Aorta (tissue), 5 donors: Measurements from ENCODE around the gene MINDY4. TPM values are rescaled to one million over a fixed set of nuclear protein-coding genes. Genes with fewer than 3 reads are reported as not detected.

Experiments used
- ATAC-seq: fragments of 200-7000 bp; cut with Tn5 transposase; one replicate; pipeline ENCODE4 v1.9.1; 2022; ENCODE audit warnings: moderate library complexity; ENCODE audit not compliant: low FRiP score
- DNase-seq, 2 donors: peaks; one replicate each; pipeline ENCODE4 v3.0.0-alpha.2; 2020
- H3K27ac ChIP-seq, 2 donors: one replicate each; pipeline ENCODE4 v1.5.1; 2013; ENCODE audit warnings: low read length in 2 of 2, mild to moderate bottlenecking in 2 of 2, moderate library complexity in 2 of 2, control low read depth in 1 of 2, inconsistent platforms in 1 of 2, low read depth in 1 of 2
- H3K27me3 ChIP-seq, 2 donors: one replicate each; pipeline ENCODE4 v1.6.1; 2013; ENCODE audit warnings: control low read depth in 1 of 2, low read length in 1 of 2, mild to moderate bottlenecking in 1 of 2, moderate library complexity in 1 of 2; ENCODE audit not compliant: insufficient read depth in 2 of 2, control insufficient read depth in 1 of 2
- H3K36me3 ChIP-seq, 2 donors: one replicate each; pipeline ENCODE4 v1.6.1; 2013; ENCODE audit warnings: control low read depth in 1 of 2, low read length in 1 of 2, mild to moderate bottlenecking in 1 of 2; ENCODE audit not compliant: insufficient read depth in 2 of 2, control insufficient read depth in 1 of 2
- H3K4me1 ChIP-seq, 2 donors: one replicate each; pipeline ENCODE4 v1.6.1; 2013; ENCODE audit warnings: low read length in 2 of 2, control low read depth in 1 of 2, mild to moderate bottlenecking in 1 of 2, moderate library complexity in 1 of 2; ENCODE audit not compliant: insufficient read depth in 2 of 2, control insufficient read depth in 1 of 2
- H3K4me3 ChIP-seq, 2 donors: one replicate each; pipeline ENCODE4 v1.5.1; 2013; ENCODE audit warnings: low read length in 2 of 2, control low read depth in 1 of 2, mild to moderate bottlenecking in 1 of 2
- H3K9me3 ChIP-seq: one replicate; pipeline ENCODE4 v1.6.1; 2013; ENCODE audit warnings: mild to moderate bottlenecking, low read length; ENCODE audit not compliant: control insufficient read depth
- WGBS, 2 donors: extraction: QIAGEN DNeasy Blood & Tissue Kit; methylation state at CpG; one replicate each; pipeline ENCODE4 v1.1.7; 2013; 5-methylcytosine and 5-hydroxymethylcytosine counted together
- intact Hi-C, 2 donors: fragments of 100-400 bp; cut with DNase I; formaldehyde crosslinking; loops; one replicate each; pipeline versions ENCODE4 v1.14.2 to v1.15.0; 2022
- polyA plus RNA-seq, 2 donors: library from polyadenylated mRNA; stranded (reverse); fragments of 200-250 nt; gene quantifications; one replicate each; pipeline ENCODE4 v1.2.3, GENCODE V29; 2013
- total RNA-seq, 2 donors: library from RNA; stranded (reverse); fragmentation: NEBNext Ultra II Directional; extraction: Animal tissue kit (Norgen Biotek cat#: 25700); gene quantifications; one replicate each; pipeline ENCODE4 v1.2.1, GENCODE V29; 2021
- donor health status: healthy with polysubstance abuse.
- donor health status: Bipolar disorder and iron deficiency.
- donor health status: DM: no; HTN: no; CAD: no.
- donor health status: DM: no; HTN: no; CAD: no.
- donor health status: DM: yes; HTN: yes; CAD: no.

The MINDY4 gene
- total and polyA plus RNA-seq, 4 donors: 3.1 to 26.1 (median 21.2) TPM

- Histone ChIP-seq H3K4me1 (peaks cover 11 to 18% of the 10 kb centered on the region in 2 donors), H3K36me3 (no peaks in the 10 kb centered on the region), H3K4me3 (no peak overlapping the region), H3K27me3 (no peaks in the 10 kb centered on the region), H3K9me3 (no peaks in the 10 kb centered on the region), H3K27ac (no peak overlapping the region)
- WGBS, 2 donors: 91 to 93% methylated on average over 5 of the region's 5 CpGs
- DNase-seq (no peak), ATAC-seq (no peak)
- intact Hi-C loops: loop anchor here in 1 of 2 donors (5.0 kb wide), 1 partner anchor 81 kb away; no protein-coding TSS in a partner anchor
Measured at GRCh38 chr7:30810986-30811385, 39.8 kb downstream of the MINDY4 start.

GRCh38 chr7:30812676-30813075 lies 41.5 kb downstream of the MINDY4 start:
- H3K27ac ChIP-seq: peak overlapping the region; percentile 77 to 87
- intact Hi-C loops: loop anchor here in 1 of 2 donors (5.0 kb wide), 1 partner anchor 80 kb away; no protein-coding TSS in a partner anchor
- 48 to 62% methylated on average over 6 of the region's 6 CpGs for WGBS, 2 donors

GRCh38 chr7:30813466-30813865 lies 42.2 kb downstream of the MINDY4 start:
- H3K27ac ChIP-seq: peak overlapping the region; percentile 92 to 93
- no peak overlapping the region for H3K4me3 ChIP-seq
- intact Hi-C loops: loop anchor here in 1 of 2 donors (5.0 kb wide), 1 partner anchor 79 kb away; no protein-coding TSS in a partner anchor
- DNase-seq (peak; percentile 80 to 86), ATAC-seq (peak; percentile 73)
- peaks cover 14 to 15% of the 10 kb centered on the region in 2 donors for H3K4me1 ChIP-seq
- H3K36me3 ChIP-seq: no peaks in the 10 kb centered on the region
- no peaks in the 10 kb centered on the region for H3K27me3 ChIP-seq
- H3K9me3 ChIP-seq: no peaks in the 10 kb centered on the region
- WGBS, 2 donors: 13 to 19% methylated on average over 4 of the region's 4 CpGs

More at GRCh38 chr7:30812676-30813075, 41.5 kb downstream of the MINDY4 start:
- peaks cover 14 to 15% of the 10 kb centered on the region in 2 donors for H3K4me1 ChIP-seq
- ATAC-seq (no peak), DNase-seq (no peak)
- H3K4me3 ChIP-seq: no peak overlapping the region
- H3K36me3 ChIP-seq: no peaks in the 10 kb centered on the region
- no peaks in the 10 kb centered on the region for H3K27me3 ChIP-seq
- H3K9me3 ChIP-seq: no peaks in the 10 kb centered on the region

GRCh38 chr7:30814700-30815387 lies 43.6 kb downstream of the MINDY4 start:
- Histone ChIP-seq H3K36me3 (no peaks in the 10 kb centered on the region), H3K4me3 (no peak overlapping the region), H3K4me1 (peaks cover 14 to 16% of the 10 kb centered on the region in 2 donors), H3K9me3 (no peaks in the 10 kb centered on the region), H3K27ac (peak overlapping the region; percentile 89 to 93), H3K27me3 (no peaks in the 10 kb centered on the region)
- 6 to 7% methylated on average over 4 of the region's 4 CpGs for WGBS, 2 donors
- intact Hi-C loops: loop anchor here (5.0 kb wide), 2 partner anchors 37 to 77 kb away; no protein-coding TSS in a partner anchor
- ATAC-seq: peak; percentile 72
- DNase-seq: peak; percentile 84 to 86

- peaks cover 14 to 16% of the 10 kb centered on the region in 2 donors for H3K4me1 ChIP-seq
- no peak for DNase-seq
- no peaks in the 10 kb centered on the region for H3K27me3 ChIP-seq
- no peaks in the 10 kb centered on the region for H3K36me3 ChIP-seq
- H3K27ac ChIP-seq: peak overlapping the region; percentile 89 to 93
- no peak overlapping the region for H3K4me3 ChIP-seq
- ATAC-seq: peak; percentile 21
- intact Hi-C loops: loop anchor here (5.0 kb wide), 1 partner anchor 37 kb away; no protein-coding TSS in a partner anchor
- WGBS, 2 donors: 44 to 48% methylated on average over 3 of the region's 3 CpGs
- no peaks in the 10 kb centered on the region for H3K9me3 ChIP-seq
Measured at GRCh38 chr7:30815388-30815854, 44.2 kb downstream of the MINDY4 start.

- intact Hi-C loops: loop anchor here (5.0 kb wide), 1 partner anchor 36 kb away; no protein-coding TSS in a partner anchor
- no peak overlapping the region for H3K4me3 ChIP-seq
- peaks cover 14 to 16% of the 10 kb centered on the region in 2 donors for H3K4me1 ChIP-seq
- peak; percentile 54 for ATAC-seq
- H3K36me3 ChIP-seq: no peaks in the 10 kb centered on the region
- no peaks in the 10 kb centered on the region for H3K27me3 ChIP-seq
- DNase-seq: no peak
- H3K9me3 ChIP-seq: no peaks in the 10 kb centered on the region
- 17 to 30% methylated on average over 12 of the region's 12 CpGs for WGBS, 2 donors
- peak overlapping the region; percentile 89 to 93 for H3K27ac ChIP-seq
Measured at GRCh38 chr7:30815951-30816644, 44.9 kb downstream of the MINDY4 start.

- H3K9me3 ChIP-seq: no peaks in the 10 kb centered on the region
- ATAC-seq (peak; percentile 2), DNase-seq (no peak)
- no peak overlapping the region for H3K4me3 ChIP-seq
- H3K27me3 ChIP-seq: no peaks in the 10 kb centered on the region
- no peaks in the 10 kb centered on the region for H3K36me3 ChIP-seq
- WGBS, 2 donors: 60 to 63% methylated on average over 6 of the region's 6 CpGs
- intact Hi-C loops: loop anchor here (5.0 kb wide), 1 partner anchor 35 kb away; no protein-coding TSS in a partner anchor
- H3K27ac ChIP-seq: peak overlapping the region; percentile 93 to 96
- H3K4me1 ChIP-seq: peaks cover 14 to 16% of the 10 kb centered on the region in 2 donors
Measured at GRCh38 chr7:30816645-30817370, 45.6 kb downstream of the MINDY4 start.

- WGBS, 2 donors: 91 to 93% methylated on average over 7 of the region's 7 CpGs
- peak; percentile 56 for ATAC-seq
- H3K9me3 ChIP-seq: no peaks in the 10 kb centered on the region
- H3K27ac ChIP-seq: peak overlapping the region in 1 of 2 donors; percentile 31
- intact Hi-C loops: loop anchor here (5.0 kb wide), 1 partner anchor 35 kb away; no protein-coding TSS in a partner anchor
- H3K4me3 ChIP-seq: no peak overlapping the region
- H3K27me3 ChIP-seq: no peaks in the 10 kb centered on the region
- H3K4me1 ChIP-seq: peaks cover 14 to 16% of the 10 kb centered on the region in 2 donors
- H3K36me3 ChIP-seq: no peaks in the 10 kb centered on the region
- no peak for DNase-seq
Measured at GRCh38 chr7:30817371-30817767, 46.2 kb downstream of the MINDY4 start.
